K562 (cell line): ENCODE measurements around the gene TUBB2A. TPM values are rescaled to one million over a fixed set of nuclear protein-coding genes. Genes with fewer than 3 reads are reported as not detected.
A peak's percentile ranks its signal among the peaks of the same experiment; 100 is the strongest.

Experiments used
- ARID2 ChIP-seq: fragments of 450-650 bp; IDR thresholded peaks from 2 replicates; pipeline ENCODE4 v1.6.1; 2017; ENCODE audit warnings: antibody characterized with exemption, mild to moderate bottlenecking
- ASH1L ChIP-seq: fragments of 450-650 bp; IDR thresholded peaks from 2 replicates; pipeline ENCODE4 v1.6.1; 2018; ENCODE audit warnings: borderline replicate concordance, mild to moderate bottlenecking, low read depth; ENCODE audit not compliant: partially characterized antibody
- BRF1 ChIP-seq: IDR thresholded peaks from 3 replicates; pipeline ENCODE4 v1.6.1; 2011; ENCODE audit warnings: borderline replicate concordance, mild to moderate bottlenecking; ENCODE audit not compliant: insufficient read length; ENCODE audit errors: extremely low read depth
- E2F3 ChIP-seq: fragments of 250-450 bp; sonication (Bioruptor Pico); IDR thresholded peaks from 2 replicates; pipeline ENCODE4 v1.4.0; 2020; ENCODE audit warnings: mild to moderate bottlenecking
- GABPB1 ChIP-seq: sonication (generic); formaldehyde crosslinking; IDR thresholded peaks from 2 replicates; pipeline ENCODE4 v1.8.0; 2022; ENCODE audit warnings: mild to moderate bottlenecking, missing genetic modification reagents
- MNT ChIP-seq, 2 experiments: fragments of 450-650 bp; conservative IDR thresholded peaks; 2 replicates each; pipeline ENCODE4 v1.6.1; 2017; ENCODE audit warnings: mild to moderate bottlenecking in 2 of 2, moderate library complexity in 2 of 2
- MYNN ChIP-seq, 2 experiments: sonication (generic); formaldehyde crosslinking in 1 of 2; IDR thresholded peaks; 2 replicates each; pipeline versions ENCODE4 v1.5.0 to v1.6.1; 2016 to 2020; ENCODE audit warnings: antibody characterized with exemption in 1 of 2, missing genetic modification reagents in 1 of 2
- RBM15 ChIP-seq: fragments of 200-400 bp; formaldehyde crosslinking; IDR thresholded peaks from 2 replicates; pipeline ENCODE4 v1.6.1; 2018; ENCODE audit warnings: mild to moderate bottlenecking, low read length, moderate library complexity; ENCODE audit not compliant: insufficient read depth
- RBM34 ChIP-seq: fragments of 200-400 bp; formaldehyde crosslinking; IDR thresholded peaks from 2 replicates; pipeline ENCODE4 v1.6.1; 2018; ENCODE audit warnings: low read length, borderline replicate concordance; ENCODE audit not compliant: insufficient read depth
- SMAD4 ChIP-seq: fragments of 250-450 bp; sonication (Bioruptor Pico); conservative IDR thresholded peaks from 2 replicates; pipeline ENCODE4 v1.8.0; 2021; ENCODE audit warnings: inconsistent platforms, mild to moderate bottlenecking, moderate library complexity
- TAF9B ChIP-seq: fragments of 450-650 bp; IDR thresholded peaks from 2 replicates; pipeline ENCODE4 v1.6.1; 2018; ENCODE audit warnings: mild to moderate bottlenecking; ENCODE audit not compliant: partially characterized antibody
- TRIM24 ChIP-seq, 2 experiments: fragments of 450-650 bp; IDR thresholded peaks; 2 replicates each; pipeline ENCODE4 v1.6.1; 2016
- TSC22D4 ChIP-seq: fragments of 450-650 bp; IDR thresholded peaks from 2 replicates; pipeline ENCODE4 v1.6.1; 2016; ENCODE audit warnings: missing genetic modification characterization, missing biosample characterization, control low read depth
- U2AF1 ChIP-seq: fragments of 200-400 bp; formaldehyde crosslinking; optimal IDR thresholded peaks from 2 replicates; pipeline ENCODE3; 2017; ENCODE audit warnings: mild to moderate bottlenecking, low read depth, low read length, moderate library complexity
- ZBTB5 ChIP-seq: fragments of 450-650 bp; IDR thresholded peaks from 2 replicates; pipeline ENCODE4 v1.6.1; 2017; ENCODE audit warnings: antibody characterized with exemption
- ZNF23 ChIP-seq: fragments of 250-450 bp; sonication (Bioruptor Pico); IDR thresholded peaks from 2 replicates; pipeline ENCODE4 v1.4.0; 2020; ENCODE audit warnings: mild to moderate bottlenecking
- ZNF232 ChIP-seq: sonication (generic); formaldehyde crosslinking; IDR thresholded peaks from 2 replicates; pipeline ENCODE4 v1.8.0; 2022; ENCODE audit warnings: mild to moderate bottlenecking, missing genetic modification reagents
- ZNF354B ChIP-seq: fragments of 250-450 bp; sonication (Bioruptor Pico); IDR thresholded peaks from 2 replicates; pipeline ENCODE4 v1.4.0; 2020
- ZNF609 ChIP-seq: sonication (generic); formaldehyde crosslinking; IDR thresholded peaks from 2 replicates; pipeline ENCODE4 v1.8.1; 2023; ENCODE audit warnings: missing genetic modification reagents, mild to moderate bottlenecking, borderline replicate concordance
- ZNF75A ChIP-seq: fragments of 450-650 bp; formaldehyde crosslinking; IDR thresholded peaks from 2 replicates; pipeline ENCODE4 v1.4.0; 2020; ENCODE audit warnings: mild to moderate bottlenecking
- ZNF780A ChIP-seq: fragments of 250-450 bp; sonication (Bioruptor Pico); IDR thresholded peaks from 2 replicates; pipeline ENCODE4 v1.5.0; 2021; ENCODE audit warnings: mild to moderate bottlenecking
- polyA plus RNA-seq, 8 experiments: library from polyadenylated mRNA; depleted of rRNA in 4 of 8; stranded (reverse) in 5 of 8; unstranded in 3 of 8; fragments of >200 nt; fragmentation: Nextera tagmentation in 2 of 8; fragmentation: Illumina TruSeq in 1 of 8; extraction: Ambion mirVana in 2 of 8; extraction: Trizol in 1 of 8; gene quantifications; 2 replicates each; pipeline versions ENCODE4 v1.2.1 to v1.2.3, GENCODE V29; 2011 to 2014; ENCODE audit warnings: inconsistent platforms in 1 of 8, missing spikeins in 1 of 8
- total RNA-seq, 7 experiments: library from RNA; depleted of rRNA in 6 of 7; stranded (reverse); fragments of >200 nt in 6 of 7; fragmentation: Illumina TruSeq in 2 of 7; extraction: Trizol in 2 of 7; gene quantifications; 2 replicates each; pipeline versions ENCODE4 v1.2.1 to v1.2.3, GENCODE V29; 2011 to 2021; ENCODE audit warnings: low replicate concordance in 1 of 7

Gene TUBB2A
- total and polyA plus RNA-seq, 9 of the 15 experiments (the other 6 are each of a cell fraction or from before 2014, with no cell fraction given) = 3.6 to 92.1 (median 45.6) TPM

GRCh38 chr6:3162565-3163247 is 5.4 kb upstream of the TUBB2A start (continued):
- TF ChIP-seq RBM34 (no peak), ZNF354B (no peak), MYNN (IDR thresholded peaks at IDR 0.05) (peak; percentile 63; the same call in 1 of the 2 replicates), MYNN (CRISPR knock-in tag; IDR thresholded peaks at IDR 0.05) (no peak), GABPB1 (CRISPR knock-in tag) (no peak), ZNF780A (CRISPR knock-in tag) (no peak), TSC22D4 (tag) (no peak), E2F3 (CRISPR knock-in tag) (peak; percentile 81; the same call in 1 of the 2 replicates), MNT (conservative IDR thresholded peaks at IDR 0.05) (peak; percentile 38 to 55; a peak in 2 of 4 replicates), ZNF609 (CRISPR knock-in tag) (no peak), SMAD4 (CRISPR knock-in tag) (peak; percentile 90), ZNF75A (peak; percentile 63; the same call in 1 of the 2 replicates), TRIM24 (IDR thresholded peaks at IDR 0.05) (no peak), ZBTB5 (no peak), ARID2 (no peak), ZNF232 (CRISPR knock-in tag) (no peak), BRF1 (no peak), ZNF23 (CRISPR knock-in tag) (peak; percentile 41; the same call in 1 of the 2 replicates), RBM15 (no peak), ASH1L (no peak), U2AF1 (no peak), TAF9B (no peak)
